H9 (cell line): Measurements from ENCODE around the gene EPOP. TPM values are rescaled to one million over a fixed set of nuclear protein-coding genes. Genes with fewer than 3 reads are reported as not detected.

Experiments
- DNase-seq: peaks from one replicate; pipeline ENCODE4 v3.0.0-alpha.2; 2017
- H2AFZ ChIP-seq: one replicate; pipeline ENCODE4 v1.6.1; 2013; ENCODE audit warnings: mild to moderate bottlenecking, low read length, control low read depth, moderate library complexity
- H2AK5ac ChIP-seq: 2 replicates; pipeline ENCODE4 v1.6.1; 2013; ENCODE audit warnings: low read length, control low read depth, mixed read lengths; ENCODE audit not compliant: insufficient read length
- H2BK120ac ChIP-seq: one replicate; pipeline ENCODE4 v1.6.1; 2013; ENCODE audit warnings: low read depth, mild to moderate bottlenecking, low read length, control low read depth, inconsistent platforms; ENCODE audit not compliant: poor library complexity, severe bottlenecking
- H2BK12ac ChIP-seq: 2 replicates; pipeline ENCODE4 v1.6.1; 2013; ENCODE audit warnings: low read length, control low read depth, mixed read lengths, low read depth; ENCODE audit not compliant: insufficient read length
- H2BK15ac ChIP-seq: 2 replicates; pipeline ENCODE4 v1.6.1; 2013; ENCODE audit warnings: low read depth, low read length, control low read depth
- H2BK20ac ChIP-seq: one replicate; pipeline ENCODE4 v1.6.1; 2013; ENCODE audit warnings: low read depth, mild to moderate bottlenecking, low read length, control low read depth, inconsistent platforms; ENCODE audit not compliant: poor library complexity, severe bottlenecking
- H2BK5ac ChIP-seq: 2 replicates; pipeline ENCODE4 v1.6.1; 2013; ENCODE audit warnings: low read length, control low read depth, mixed read lengths; ENCODE audit not compliant: insufficient read length
- H3K14ac ChIP-seq: 2 replicates; pipeline ENCODE4 v1.6.1; 2013; ENCODE audit warnings: low read length, control low read depth; ENCODE audit not compliant: insufficient read depth
- H3K18ac ChIP-seq: 2 replicates; pipeline ENCODE4 v1.6.1; 2013; ENCODE audit warnings: low read depth, mild to moderate bottlenecking, mixed read lengths, low read length, control low read depth; ENCODE audit not compliant: insufficient read length
- H3K23ac ChIP-seq: 2 replicates; pipeline ENCODE4 v1.6.1; 2013; ENCODE audit warnings: low read length, control low read depth, mixed read lengths, low read depth; ENCODE audit not compliant: insufficient read length
- H3K23me2 ChIP-seq: 2 replicates; pipeline ENCODE4 v1.6.1; 2013; ENCODE audit warnings: low read depth, mild to moderate bottlenecking, mixed read lengths, low read length, control low read depth; ENCODE audit not compliant: insufficient read length, poor library complexity, severe bottlenecking
- H3K27ac ChIP-seq: 2 replicates; pipeline ENCODE4 v1.5.1; 2013; ENCODE audit warnings: low read length, control low read depth, mixed read lengths, low read depth; ENCODE audit not compliant: insufficient read length
- H3K27me3 ChIP-seq: 2 replicates; pipeline ENCODE4 v1.6.1; 2013; ENCODE audit warnings: low read length, control low read depth, inconsistent platforms; ENCODE audit not compliant: insufficient read depth
- H3K4ac ChIP-seq: 2 replicates; pipeline ENCODE4 v1.6.1; 2013; ENCODE audit warnings: low read depth, mild to moderate bottlenecking, control low read depth, inconsistent platforms, low read length, moderate library complexity
- H3K4me1 ChIP-seq: 2 replicates; pipeline ENCODE4 v1.6.1; 2013; ENCODE audit warnings: low read length, control low read depth, inconsistent platforms; ENCODE audit not compliant: insufficient read depth
- H3K4me2 ChIP-seq: 2 replicates; pipeline ENCODE4 v1.6.1; 2013; ENCODE audit warnings: low read length, control low read depth, mixed read lengths; ENCODE audit not compliant: insufficient read length, insufficient read depth
- H3K56ac ChIP-seq: 2 replicates; pipeline ENCODE4 v1.6.1; 2013; ENCODE audit warnings: low read depth, mild to moderate bottlenecking, mixed read lengths, low read length, control low read depth; ENCODE audit not compliant: insufficient read length
- H3K79me1 ChIP-seq: 2 replicates; pipeline ENCODE4 v1.6.1; 2013; ENCODE audit warnings: low read depth, mild to moderate bottlenecking, moderate library complexity, low read length, control low read depth, inconsistent platforms; ENCODE audit not compliant: insufficient read depth, poor library complexity, severe bottlenecking
- H3K79me2 ChIP-seq: 2 replicates; pipeline ENCODE4 v1.6.1; 2013; ENCODE audit warnings: low read length, control low read depth, inconsistent platforms; ENCODE audit not compliant: insufficient read depth
- H3K9ac ChIP-seq: 2 replicates; pipeline ENCODE4 v1.6.1; 2013; ENCODE audit warnings: low read length, control low read depth, mixed read lengths; ENCODE audit not compliant: insufficient read length; ENCODE audit errors: extremely low read depth
- H3K9me3 ChIP-seq: one replicate; pipeline ENCODE4 v1.6.1; 2013; ENCODE audit warnings: low read depth, low read length, inconsistent platforms; ENCODE audit not compliant: control insufficient read depth
- H3T11ph ChIP-seq: one replicate; pipeline ENCODE4 v1.6.1; 2013; ENCODE audit warnings: mild to moderate bottlenecking, low read length, control low read depth, inconsistent platforms
- H4K20me1 ChIP-seq: one replicate; pipeline ENCODE4 v1.6.1; 2013; ENCODE audit not compliant: control insufficient read depth, insufficient read length, insufficient read depth
- H4K5ac ChIP-seq: 2 replicates; pipeline ENCODE4 v1.6.1; 2013; ENCODE audit warnings: low read depth, mild to moderate bottlenecking, mixed read lengths, low read length, control low read depth; ENCODE audit not compliant: insufficient read length
- H4K8ac ChIP-seq: replicated peaks from 2 replicates; pipeline ENCODE4 v1.6.1; 2013; ENCODE audit warnings: low read length, control low read depth, mixed read lengths, low read depth; ENCODE audit not compliant: insufficient read length
- H4K91ac ChIP-seq: 2 replicates; pipeline ENCODE4 v1.6.1; 2013; ENCODE audit warnings: low read depth, mild to moderate bottlenecking, moderate library complexity, mixed read lengths, low read length, control low read depth; ENCODE audit not compliant: insufficient read length
- H3K27ac Mint-ChIP-seq, 3 experiments: 2 replicates in 2 of 3; 3 replicates in 1 of 3; pipeline ENCODE4 v1.8.0; 2020 to 2021; ENCODE audit warnings: mixed read lengths in 3 of 3, mild to moderate bottlenecking in 1 of 3, moderate library complexity in 1 of 3
- H3K27me3 Mint-ChIP-seq: 2 replicates; pipeline ENCODE4 v1.8.0; 2021; ENCODE audit warnings: low read depth, mild to moderate bottlenecking, moderate library complexity, mixed read lengths
- H3K36me3 Mint-ChIP-seq, 3 experiments: 2 replicates in 2 of 3; 3 replicates in 1 of 3; pipeline ENCODE4 v1.8.0; 2020 to 2021; ENCODE audit warnings: low read depth in 3 of 3, mixed read lengths in 3 of 3; ENCODE audit not compliant: insufficient read depth in 1 of 3
- H3K4me1 Mint-ChIP-seq, 2 experiments: 2 replicates each; pipeline ENCODE4 v1.8.0; 2020; ENCODE audit warnings: mixed read lengths in 2 of 2
- H3K4me3 Mint-ChIP-seq, 2 experiments: 2 replicates in 1 of 2; 3 replicates in 1 of 2; pipeline ENCODE4 v1.8.0; 2020 to 2021; ENCODE audit warnings: mild to moderate bottlenecking in 2 of 2, mixed read lengths in 2 of 2, moderate library complexity in 1 of 2
- H3K9me3 Mint-ChIP-seq, 2 experiments: 2 replicates in 1 of 2; 3 replicates in 1 of 2; pipeline ENCODE4 v1.8.0; 2020; ENCODE audit warnings: mild to moderate bottlenecking in 2 of 2, mixed read lengths in 2 of 2, moderate library complexity in 1 of 2
- WGBS: extraction: QIAGEN DNeasy Blood & Tissue Kit; methylation state at CpG from one replicate; pipeline ENCODE4 v1.1.7; 2013; ENCODE audit warnings: missing lambda C conversion rate, low lambda C conversion rate, mixed read lengths; ENCODE audit not compliant: insufficient read length; ENCODE audit errors: extremely low coverage; 5-methylcytosine and 5-hydroxymethylcytosine counted together
- total RNA-seq: library from RNA; stranded (reverse); gene quantifications from 2 replicates; pipeline ENCODE4 v1.2.1, GENCODE V29; 2021
- TF ChIP-seq, protein P1 (sequence below): fragments of 200-600 bp; sonication (generic); conservative IDR thresholded peaks from 3 replicates; pipeline ENCODE4 v1.8.0; 2021; ENCODE audit warnings: antibody characterized with exemption, mild to moderate bottlenecking

Gene EPOP
- total RNA-seq, 1 experiment from 2014 or later = 5.9 TPM

DNA sequence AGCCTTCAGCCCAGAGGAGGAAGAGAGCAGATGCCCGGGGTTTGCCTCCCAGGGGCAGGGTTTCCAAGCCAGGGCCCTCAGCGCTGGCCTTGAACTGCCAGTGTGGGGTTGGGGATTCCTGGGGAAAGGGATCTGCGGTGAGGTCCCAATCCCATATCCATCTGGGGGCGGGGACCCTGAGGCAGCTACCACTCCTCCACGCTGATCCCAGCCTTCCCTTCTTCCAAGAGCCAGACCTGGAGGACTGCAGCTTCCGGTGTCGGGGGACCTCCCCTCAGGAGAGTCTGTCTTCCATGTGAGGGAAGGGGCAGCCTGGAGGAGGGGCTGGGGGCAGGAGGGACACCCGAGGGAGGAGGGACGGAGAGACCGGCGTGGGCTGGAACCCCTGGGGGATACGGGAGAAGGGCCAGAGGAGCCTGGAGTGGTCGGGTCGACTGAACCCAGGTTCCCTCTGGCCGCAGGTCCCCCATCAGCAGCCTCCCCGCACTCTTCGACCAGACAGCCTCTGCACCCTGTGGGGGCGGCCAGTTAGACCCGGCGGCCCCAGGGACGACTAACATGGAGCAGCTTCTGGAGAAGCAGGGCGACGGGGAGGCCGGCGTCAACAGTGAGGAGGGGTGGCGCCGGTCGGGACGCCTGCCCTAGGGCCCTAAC lies 44.7 kb upstream of the EPOP start:
- Histone ChIP-seq H3K27ac (no peak overlapping the region), H2BK12ac (no peak overlapping the region), H3K9me3 (no peaks in the 10 kb centered on the region), H3K4ac (no peak overlapping the region), H3K56ac (no peak overlapping the region), H3K79me1 (no peaks in the 10 kb centered on the region), H3K9ac (no peak overlapping the region), H2BK15ac (no peak overlapping the region), H2BK5ac (no peak overlapping the region), H2AK5ac (no peak overlapping the region), H4K8ac (no peak overlapping the region), H2BK20ac (no peak overlapping the region), H3K23ac (no peak overlapping the region), H3K79me2 (no peaks in the 10 kb centered on the region), H3K4me2 (peak overlapping the region; percentile 25), H3K18ac (peak overlapping the region; percentile 13), H3T11ph (no peak overlapping the region), H4K91ac (no peak overlapping the region), H3K23me2 (peaks cover 3% of the 10 kb centered on the region), H3K27me3 (peaks cover 5% of the 10 kb centered on the region; the same call in 1 of the 2 replicates), H3K14ac (no peak overlapping the region; the same call in 1 of the 2 replicates), H3K4me1 (no peaks in the 10 kb centered on the region), H2BK120ac (no peak overlapping the region), H4K20me1 (peaks cover 3% of the 10 kb centered on the region), H4K5ac (no peak overlapping the region), H2AFZ (no peak overlapping the region)
- no CpG with 5 or more reads among the region's 29 CpGs for WGBS
- Mint-ChIP-seq H3K36me3 (peaks cover 4 to 14% (median 5%) of the 10 kb centered on the region in 3 experiments; a peak in 5 of 7 replicates), H3K9me3 (no peaks in the 10 kb centered on the region), H3K4me1 (peaks cover 29 to 47% of the 10 kb centered on the region in 2 experiments), H3K27me3 (peaks cover 52% of the 10 kb centered on the region), H3K4me3 (peak overlapping the region; percentile 61 to 77), H3K27ac (no peak overlapping the region)
- DNase-seq = peak; percentile 93
- TF ChIP-seq, protein P1, sequence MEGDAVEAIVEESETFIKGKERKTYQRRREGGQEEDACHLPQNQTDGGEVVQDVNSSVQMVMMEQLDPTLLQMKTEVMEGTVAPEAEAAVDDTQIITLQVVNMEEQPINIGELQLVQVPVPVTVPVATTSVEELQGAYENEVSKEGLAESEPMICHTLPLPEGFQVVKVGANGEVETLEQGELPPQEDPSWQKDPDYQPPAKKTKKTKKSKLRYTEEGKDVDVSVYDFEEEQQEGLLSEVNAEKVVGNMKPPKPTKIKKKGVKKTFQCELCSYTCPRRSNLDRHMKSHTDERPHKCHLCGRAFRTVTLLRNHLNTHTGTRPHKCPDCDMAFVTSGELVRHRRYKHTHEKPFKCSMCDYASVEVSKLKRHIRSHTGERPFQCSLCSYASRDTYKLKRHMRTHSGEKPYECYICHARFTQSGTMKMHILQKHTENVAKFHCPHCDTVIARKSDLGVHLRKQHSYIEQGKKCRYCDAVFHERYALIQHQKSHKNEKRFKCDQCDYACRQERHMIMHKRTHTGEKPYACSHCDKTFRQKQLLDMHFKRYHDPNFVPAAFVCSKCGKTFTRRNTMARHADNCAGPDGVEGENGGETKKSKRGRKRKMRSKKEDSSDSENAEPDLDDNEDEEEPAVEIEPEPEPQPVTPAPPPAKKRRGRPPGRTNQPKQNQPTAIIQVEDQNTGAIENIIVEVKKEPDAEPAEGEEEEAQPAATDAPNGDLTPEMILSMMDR = no peak
